ENCODE measurements around the gene BTBD16. TPM values are rescaled to one million over a fixed set of nuclear protein-coding genes. Genes with fewer than 3 reads are reported as not detected.

Gene BTBD16
- polyA plus RNA-seq, 1 donor from 2014 or later, result not detected

DNA sequence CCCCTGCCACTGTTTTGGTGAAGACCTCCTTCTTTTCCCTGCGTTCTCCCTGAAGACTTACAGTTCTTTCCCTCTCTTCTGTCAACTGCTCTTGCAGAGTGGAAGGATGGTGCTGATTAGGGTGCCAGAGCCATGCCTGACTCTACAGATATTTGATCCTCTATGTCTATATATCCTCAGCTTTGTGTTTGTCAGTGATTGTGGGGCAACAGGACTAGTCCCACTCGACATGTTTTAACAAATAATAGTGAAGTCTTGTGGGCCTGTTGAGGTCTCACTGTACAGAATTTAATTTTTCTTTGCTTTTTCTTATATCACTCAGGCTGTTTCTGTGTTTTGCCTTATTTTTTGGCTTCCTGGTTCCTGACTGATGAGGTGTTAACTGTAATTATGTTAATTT is 108.4 kb downstream of the BTBD16 start:
- Mint-ChIP-seq H3K4me1 (peaks cover 8 to 17% (median 11%) of the 10 kb centered on the region in 3 donors), H3K27ac (no peak overlapping the region)

DNA sequence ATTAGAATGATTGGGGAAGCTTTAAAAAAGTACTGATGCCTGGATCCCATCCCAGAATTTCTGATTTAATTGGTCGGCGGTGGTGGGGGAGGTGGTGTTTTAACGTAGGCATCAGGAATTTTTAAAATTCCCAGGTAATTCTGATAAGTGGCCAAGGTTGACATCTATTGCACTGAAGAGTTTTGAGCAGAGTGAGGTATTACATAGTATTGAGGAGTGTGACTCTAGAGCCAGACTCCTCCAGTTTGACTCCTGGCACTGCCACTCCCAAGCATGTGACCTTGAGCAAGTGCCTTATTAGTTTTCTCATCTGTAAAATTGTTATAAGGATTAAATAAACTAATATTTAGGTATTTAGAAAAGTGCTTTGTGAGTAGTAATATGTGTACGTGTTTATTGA is 109.6 kb downstream of the BTBD16 start:
- Mint-ChIP-seq H3K27me3 (peaks cover 2% of the 10 kb centered on the region), H3K4me3 (no peak overlapping the region), H3K27ac (no peak overlapping the region), H3K9me3 (peaks cover 0 to 3% (median 0%) of the 10 kb centered on the region in 3 donors), H3K4me1 (peaks cover 2 to 17% (median 5%) of the 10 kb centered on the region in 3 donors), H3K36me3 (peaks cover 2% of the 10 kb centered on the region)

More for the DNA sequence above, 108.4 kb downstream of the BTBD16 start:
- peaks cover 2% of the 10 kb centered on the region for H3K36me3 Mint-ChIP-seq
- peaks cover 0 to 3% (median 0%) of the 10 kb centered on the region in 3 donors for H3K9me3 Mint-ChIP-seq
- H3K4me3 Mint-ChIP-seq, result no peak overlapping the region
- H3K27me3 Mint-ChIP-seq, result peaks cover 2% of the 10 kb centered on the region

DNA sequence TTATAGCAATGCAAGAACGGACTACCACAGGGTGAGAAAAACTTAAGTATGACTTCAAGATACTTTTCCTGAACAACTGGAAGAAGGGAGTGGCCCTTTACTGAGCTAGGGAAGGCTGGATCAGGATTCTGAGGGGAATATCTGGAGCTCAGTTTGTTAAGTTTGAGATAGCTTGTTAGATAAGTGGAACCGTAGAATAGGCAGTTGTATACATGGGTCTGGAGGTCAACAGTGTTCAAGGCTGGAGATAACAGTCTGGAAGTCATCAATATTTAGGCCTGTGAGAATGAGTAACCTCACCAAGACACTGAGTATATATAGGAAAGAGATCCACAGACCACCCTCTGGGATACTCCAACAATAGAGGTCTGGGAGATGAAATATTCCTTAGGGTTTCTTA is 110.6 kb downstream of the BTBD16 start:
- H3K9me3 Mint-ChIP-seq, result peaks cover 0 to 3% (median 0%) of the 10 kb centered on the region in 3 donors
- H3K27ac Mint-ChIP-seq, result no peak overlapping the region
- H3K4me1 Mint-ChIP-seq, result peaks cover 0 to 21% (median 8%) of the 10 kb centered on the region in 3 donors
- no peak overlapping the region for H3K4me3 Mint-ChIP-seq
- peaks cover 2% of the 10 kb centered on the region for H3K36me3 Mint-ChIP-seq
- peaks cover 2% of the 10 kb centered on the region for H3K27me3 Mint-ChIP-seq

DNA sequence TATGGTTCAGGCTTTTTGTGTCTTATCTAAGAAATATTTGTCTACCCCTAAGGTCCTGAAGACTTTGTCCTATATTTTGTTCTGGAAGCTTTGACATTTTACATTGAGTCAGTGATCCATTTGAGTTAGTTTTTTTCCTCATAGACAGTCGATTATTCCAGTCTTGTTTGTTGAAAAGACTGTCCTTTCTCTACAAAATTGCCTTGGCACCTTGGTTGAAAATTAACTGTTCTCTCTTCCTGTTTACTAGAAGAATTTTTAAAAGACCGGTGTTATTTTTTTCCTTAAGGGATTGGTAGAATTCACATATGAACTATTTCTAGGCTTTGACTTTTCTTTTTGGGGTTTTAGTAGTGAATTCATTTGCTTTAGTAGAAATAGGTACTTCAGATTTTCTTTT is 115.4 kb downstream of the BTBD16 start:
- Mint-ChIP-seq H3K9me3 (no peaks in the 10 kb centered on the region), H3K4me3 (no peak overlapping the region), H3K27me3 (no peaks in the 10 kb centered on the region), H3K36me3 (peaks cover 4% of the 10 kb centered on the region), H3K4me1 (peaks cover 9 to 25% (median 9%) of the 10 kb centered on the region in 3 donors), H3K27ac (no peak overlapping the region)

DNA sequence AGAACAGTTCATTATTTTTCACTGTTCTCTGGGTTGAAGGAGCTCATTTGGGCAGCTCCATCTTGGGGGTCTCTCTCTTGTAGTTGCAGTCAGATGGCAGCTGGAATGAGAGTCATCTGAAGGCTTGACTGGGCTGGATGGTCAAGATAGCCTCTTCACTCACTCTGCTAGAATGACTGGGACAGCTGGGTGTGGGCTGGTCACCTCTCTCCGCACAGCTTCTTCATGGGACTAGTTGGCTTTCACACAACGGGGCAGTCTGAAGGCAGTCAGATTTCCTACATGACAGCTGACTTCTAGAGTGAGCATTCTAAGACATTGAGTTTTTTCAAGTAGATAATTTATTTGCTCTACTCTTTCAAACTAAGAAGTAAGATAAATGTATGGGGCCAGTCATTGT is 116.5 kb downstream of the BTBD16 start:
- no peak overlapping the region for H3K4me3 Mint-ChIP-seq
- H3K27me3 Mint-ChIP-seq, result no peaks in the 10 kb centered on the region
- peaks cover 9 to 24% (median 9%) of the 10 kb centered on the region in 3 donors for H3K4me1 Mint-ChIP-seq
- no peak overlapping the region for H3K27ac Mint-ChIP-seq
- peaks cover 4% of the 10 kb centered on the region for H3K36me3 Mint-ChIP-seq
- H3K9me3 Mint-ChIP-seq, result no peaks in the 10 kb centered on the region

Other genes with a start within 250 kb of the BTBD16 start
- gene PLEKHA1, start 103.4 kb downstream of the BTBD16 start, polyA plus RNA-seq, result 24.0 TPM
- not detected for gene ARMS2, start 183.4 kb downstream of the BTBD16 start, polyA plus RNA-seq
- gene HTRA1, start 190.3 kb downstream of the BTBD16 start, polyA plus RNA-seq, result not detected

Measured in IgD-negative memory B cell (primary cell).